Left cardiac atrium (tissue), 4 donors: Measurements from ENCODE around the gene FBXL17. TPM values are rescaled to one million over a fixed set of nuclear protein-coding genes. Genes with fewer than 3 reads are reported as not detected.

Source experiments
- ATAC-seq, 2 donors: fragments of 200-7000 bp; cut with Tn5 transposase; one replicate each; pipeline ENCODE4 v1.9.1; 2020; ENCODE audit warnings: mild to moderate bottlenecking in 2 of 2, moderate library complexity in 2 of 2
- DNase-seq: peaks from one replicate; pipeline ENCODE4 v3.0.0-alpha.2; 2020
- intact Hi-C, 2 donors: fragments of 100-400 bp; cut with DNase I; formaldehyde crosslinking; loops; one replicate each; pipeline versions ENCODE4 v1.14.1 to v1.15.1; 2022 to 2023
- total RNA-seq, 2 donors: library from RNA; stranded (reverse); fragmentation: NEBNext Ultra II Directional; extraction: Animal tissue kit (Norgen Biotek cat#: 25700); gene quantifications; one replicate each; pipeline ENCODE4 v1.2.1, GENCODE V29; 2021
- donor health status: DM: no; HTN: yes; CAD: no.
- donor health status: DM: no; HTN: yes; CAD: no; lungs with severe emphysema.
- donor health status: DM: yes; HTN: yes; CAD: no.
- donor health status: Dilated cardiomyopathy.

The FBXL17 gene
- total RNA-seq, 2 donors from 2014 or later: 25.0 to 32.9 TPM

DNA sequence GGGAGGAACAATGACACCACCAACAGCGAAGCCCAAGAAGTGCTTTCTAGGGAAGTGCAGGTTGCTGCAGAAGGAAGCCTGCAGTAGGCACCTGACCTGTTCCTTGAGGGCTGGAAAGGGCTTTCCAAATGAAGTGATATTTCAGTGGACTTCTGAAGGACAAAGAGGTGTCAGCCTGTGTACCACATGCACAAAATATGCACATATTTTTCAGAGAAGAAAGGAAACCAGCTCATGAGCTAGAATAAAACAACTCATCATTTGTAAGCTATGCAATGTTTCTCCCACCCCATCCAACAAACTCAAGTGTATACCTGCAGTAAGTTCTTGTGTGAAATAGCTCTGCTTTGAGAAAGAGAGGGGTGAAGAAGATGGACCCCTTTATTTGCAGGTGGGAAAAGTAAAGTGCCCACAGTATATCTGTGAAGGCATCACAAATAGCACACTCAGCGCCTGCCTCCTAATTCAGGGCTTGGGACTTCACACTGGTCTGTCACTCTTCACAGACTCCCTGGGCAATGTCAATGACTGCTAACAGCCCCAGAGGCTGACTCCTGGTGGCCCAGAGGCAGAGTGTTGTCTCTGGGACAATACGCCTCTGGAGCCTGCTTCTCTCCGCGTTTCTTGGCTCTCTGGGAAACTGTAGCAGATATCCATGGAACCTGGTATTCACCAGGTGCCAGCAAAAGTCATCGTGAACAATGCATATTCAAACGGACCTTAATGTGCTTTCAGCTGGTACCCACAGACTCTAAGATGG lies 513.1 kb downstream of the FBXL17 start:
- no peak for ATAC-seq
- DNase-seq: no peak
- intact Hi-C loops: no loop called here

GRCh38 chr5:107867266-107867665 lies 514.6 kb downstream of the FBXL17 start:
- intact Hi-C loops: no loop called here
- ATAC-seq (no peak), DNase-seq (no peak)

GRCh38 chr5:107864793-107865192 lies 517.1 kb downstream of the FBXL17 start:
- DNase-seq: no peak
- intact Hi-C loops: no loop called here
- no peak for ATAC-seq

DNA sequence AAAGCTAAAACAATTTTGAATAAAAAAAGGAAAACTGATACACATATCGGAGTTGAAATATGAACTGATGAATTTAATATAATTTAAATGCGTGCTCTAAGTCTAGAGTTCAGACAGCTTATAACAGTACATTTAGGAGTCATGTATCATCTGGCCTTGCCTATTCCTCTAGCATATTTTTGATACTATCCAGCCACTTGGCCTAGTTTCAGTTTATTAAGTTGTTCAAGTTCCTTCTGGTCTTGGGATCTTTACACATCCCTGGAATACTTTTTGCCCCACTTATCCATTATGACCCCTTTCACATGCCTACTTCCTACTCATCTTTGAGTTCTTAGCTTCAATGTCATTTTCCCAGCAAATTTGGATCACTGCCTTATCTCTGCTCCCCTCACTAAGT lies 518.8 kb downstream of the FBXL17 start:
- ATAC-seq: no peak
- DNase-seq: no peak
- intact Hi-C loops: no loop called here

DNA sequence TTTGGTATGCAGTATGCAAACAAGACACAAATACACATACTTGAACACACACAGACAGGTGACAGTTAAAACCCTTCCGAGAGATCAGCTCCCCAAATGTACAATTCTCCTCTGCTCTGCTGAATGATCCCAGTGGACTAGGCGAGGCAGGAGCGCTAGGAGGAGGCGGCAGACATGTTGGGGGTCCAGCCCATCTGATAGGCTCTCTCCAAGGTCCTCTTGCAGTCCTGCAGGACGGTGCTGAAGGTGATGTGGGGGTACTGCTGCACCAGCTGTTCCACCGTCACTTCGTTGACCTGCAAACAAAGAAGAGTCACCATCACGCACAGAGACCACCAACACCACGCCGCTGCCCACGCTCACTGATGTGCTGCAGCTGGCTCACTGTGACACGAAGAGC lies 520.3 kb downstream of the FBXL17 start:
- intact Hi-C loops: no loop called here
- ATAC-seq (no peak), DNase-seq (no peak)

DNA sequence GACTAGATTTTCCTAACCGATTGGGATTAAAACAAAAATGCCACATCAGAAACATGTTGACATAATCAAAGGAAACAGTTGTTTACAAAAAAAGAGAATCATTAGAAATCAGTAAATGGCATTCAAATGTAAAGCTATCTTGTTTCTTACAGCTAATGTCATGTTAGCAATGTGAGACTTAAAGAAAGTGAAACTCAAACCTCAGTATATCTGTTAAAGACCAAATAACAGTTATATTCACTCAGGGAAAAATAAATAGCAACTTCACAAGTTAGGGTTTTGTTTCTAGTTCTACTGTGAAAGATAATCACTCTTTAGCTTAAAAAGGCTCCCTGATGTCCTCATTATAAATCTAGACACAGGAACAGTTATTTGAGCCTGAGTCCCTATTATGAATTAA lies 521.9 kb downstream of the FBXL17 start:
- ATAC-seq (no peak), DNase-seq (no peak)
- intact Hi-C loops: no loop called here

DNA sequence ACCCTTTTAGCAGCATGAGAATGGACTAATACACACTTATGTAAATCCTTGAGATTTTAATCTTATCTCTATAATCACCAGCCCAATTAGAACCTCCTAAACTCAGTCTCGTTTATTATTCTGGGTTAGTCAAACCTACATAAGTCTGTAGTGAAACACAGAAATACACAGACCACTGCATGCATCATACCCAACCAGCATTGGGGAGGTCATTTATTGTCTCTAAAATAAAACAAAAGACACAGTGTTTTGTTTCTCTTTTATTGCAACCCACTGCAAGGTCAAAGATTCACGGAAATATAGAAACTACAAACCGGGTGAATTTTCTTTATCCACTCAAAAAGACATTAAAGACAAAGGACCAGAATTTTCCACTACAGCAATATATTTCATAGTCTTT lies 523.1 kb downstream of the FBXL17 start:
- ATAC-seq: no peak
- no peak for DNase-seq
- intact Hi-C loops: no loop called here

DNA sequence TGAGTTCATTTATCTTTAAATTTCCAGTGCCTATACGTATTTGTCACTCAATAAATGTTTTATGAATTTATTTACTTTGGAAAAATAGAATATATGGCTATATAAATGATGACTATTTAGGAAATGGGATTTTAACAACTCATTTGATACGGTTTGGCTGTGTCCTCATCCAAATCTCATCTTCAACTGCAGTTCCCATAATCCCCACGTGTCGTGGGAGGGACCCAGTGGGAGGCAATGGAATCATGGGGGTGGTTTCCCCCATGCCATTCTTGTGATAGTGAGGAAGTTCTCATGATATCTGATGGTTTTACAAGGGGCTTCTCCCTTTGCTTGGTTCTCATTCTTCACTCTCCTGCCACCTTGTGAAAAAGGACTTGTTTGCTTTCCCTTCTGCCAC lies 523.6 kb downstream of the FBXL17 start:
- no peak for DNase-seq
- intact Hi-C loops: no loop called here
- ATAC-seq: no peak

DNA sequence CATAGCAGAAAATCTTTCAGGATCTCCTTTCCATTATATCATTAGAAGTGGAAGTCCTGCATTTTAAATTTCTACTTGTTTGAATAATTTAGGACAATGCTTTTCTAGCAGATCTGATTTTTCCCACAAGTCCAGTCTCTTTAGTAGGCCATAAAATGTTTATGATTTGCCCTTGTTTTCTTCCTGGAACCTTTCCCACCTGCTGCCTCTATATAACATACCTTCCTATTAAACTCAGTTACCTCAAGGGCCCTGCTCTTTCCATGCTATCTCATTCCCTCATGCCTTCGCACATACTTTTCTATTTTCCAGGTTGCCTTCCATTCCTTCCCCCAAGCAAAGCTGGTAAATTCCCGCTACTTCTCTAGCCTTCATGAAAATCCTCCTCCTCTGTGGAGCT lies 524.1 kb downstream of the FBXL17 start:
- intact Hi-C loops: no loop called here
- DNase-seq (no peak), ATAC-seq (no peak)

DNA sequence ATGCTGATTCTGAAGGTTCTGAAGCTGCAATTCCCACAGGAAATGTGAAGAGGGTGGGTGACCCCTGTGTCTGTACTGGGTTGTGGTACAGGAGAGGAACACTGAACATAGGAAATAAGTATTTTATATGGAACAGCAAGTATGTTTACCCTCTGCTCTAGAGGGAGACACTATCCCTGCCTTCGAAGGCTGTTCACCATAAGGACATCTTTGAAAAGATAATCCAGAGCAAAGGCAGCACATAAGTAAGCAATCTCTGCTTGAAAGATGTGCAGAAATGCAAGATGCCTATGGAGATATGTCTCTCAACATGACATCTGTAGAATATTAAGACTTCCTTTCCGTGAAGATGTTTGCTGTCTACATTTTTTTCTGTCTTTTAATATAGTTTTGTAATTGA lies 526.7 kb downstream of the FBXL17 start:
- intact Hi-C loops: no loop called here
- ATAC-seq: no peak

GRCh38 chr5:107853696-107854095 lies 528.2 kb downstream of the FBXL17 start:
- DNase-seq: no peak
- ATAC-seq: no peak
- intact Hi-C loops: no loop called here

More for the DNA sequence above, 526.7 kb downstream of the FBXL17 start:
- no peak for DNase-seq

GRCh38 chr5:107853031-107853430 lies 528.9 kb downstream of the FBXL17 start:
- ATAC-seq (no peak), DNase-seq (no peak)
- intact Hi-C loops: no loop called here

DNA sequence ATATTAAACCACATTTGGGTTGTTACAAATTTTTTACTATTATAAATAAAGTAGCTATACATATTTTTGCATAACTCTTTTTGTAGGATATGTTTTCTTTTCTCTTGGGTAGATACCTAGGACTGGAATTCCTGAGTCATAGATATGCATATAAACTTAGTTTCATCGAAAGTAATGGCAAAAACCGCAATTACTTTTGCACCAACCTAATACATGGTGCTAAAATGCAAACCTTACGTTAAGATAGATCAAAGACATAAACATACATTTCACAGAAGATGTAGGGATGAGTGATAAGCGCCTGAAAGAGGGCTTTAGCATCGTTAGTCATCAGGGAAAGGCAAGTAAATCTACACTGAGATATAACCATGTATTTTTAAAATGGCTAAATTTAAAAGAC lies 532.8 kb downstream of the FBXL17 start:
- no peak for ATAC-seq
- intact Hi-C loops: no loop called here
- no peak for DNase-seq

DNA sequence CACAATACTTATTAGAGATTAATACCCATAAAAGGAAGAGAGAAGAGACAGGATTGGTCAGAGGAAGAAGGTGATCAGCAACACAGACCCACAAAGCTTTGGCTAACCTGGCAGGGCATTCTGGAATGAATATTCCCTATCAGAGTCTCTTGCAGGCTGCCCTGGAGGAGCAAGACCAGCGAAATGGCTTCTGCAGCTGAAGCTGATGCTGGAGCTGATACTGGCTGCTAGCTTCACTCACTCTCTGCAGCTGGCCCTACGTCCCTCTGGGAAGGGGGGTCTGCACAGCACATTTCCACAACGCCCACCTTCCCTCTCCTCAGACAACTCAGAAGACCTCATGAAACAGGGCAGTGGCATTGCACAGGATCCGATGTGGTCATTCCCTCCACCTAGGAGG lies 541.3 kb downstream of the FBXL17 start:
- DNase-seq (no peak), ATAC-seq (no peak)
- intact Hi-C loops: no loop called here

DNA sequence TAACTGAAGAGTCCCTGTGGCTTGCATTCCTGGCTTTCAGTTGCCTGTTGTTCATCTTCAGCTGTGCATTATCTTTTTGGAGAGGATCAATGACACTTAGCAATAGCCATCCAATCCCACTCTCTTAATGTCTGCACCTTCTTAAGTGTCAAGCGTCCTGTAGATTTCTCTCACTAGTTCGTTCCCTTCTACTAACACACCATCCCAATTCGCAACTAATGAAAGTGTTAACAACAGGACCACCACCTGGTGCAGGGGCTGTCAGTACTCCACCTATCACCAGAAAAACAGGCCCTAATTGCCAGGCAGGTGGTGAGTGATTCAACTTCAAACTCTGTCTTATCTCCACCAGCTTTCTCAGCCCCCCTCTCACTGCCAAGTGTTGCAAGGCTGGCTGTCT lies 541.7 kb downstream of the FBXL17 start:
- no peak for DNase-seq
- intact Hi-C loops: no loop called here
- no peak for ATAC-seq

GRCh38 chr5:107835096-107835495 lies 546.8 kb downstream of the FBXL17 start:
- no peak for ATAC-seq
- no peak for DNase-seq
- intact Hi-C loops: no loop called here

DNA sequence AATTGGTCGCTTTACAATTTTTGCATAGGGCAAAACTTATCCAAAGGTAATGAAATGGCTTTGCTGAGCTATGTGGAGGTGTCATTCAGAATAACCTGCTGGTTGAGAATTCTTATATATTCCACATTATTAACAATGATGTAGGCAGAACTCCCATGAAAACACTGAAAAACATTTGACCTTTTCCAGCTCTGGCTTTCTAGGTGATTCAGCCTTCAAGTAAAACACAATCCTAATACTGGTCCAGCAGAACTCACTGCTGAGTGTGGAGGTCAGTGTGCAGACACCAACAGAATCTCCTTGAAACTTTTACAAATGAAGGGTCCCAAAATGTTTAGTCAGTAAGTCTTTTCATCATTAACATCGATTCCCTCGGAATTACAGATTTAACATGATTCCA lies 549.2 kb downstream of the FBXL17 start:
- DNase-seq (no peak), ATAC-seq (no peak)
- intact Hi-C loops: no loop called here

- DNase-seq: no peak
- intact Hi-C loops: no loop called here
- no peak for ATAC-seq
Observed at GRCh38 chr5:107831612-107832395, 550.1 kb downstream of the FBXL17 start.

DNA sequence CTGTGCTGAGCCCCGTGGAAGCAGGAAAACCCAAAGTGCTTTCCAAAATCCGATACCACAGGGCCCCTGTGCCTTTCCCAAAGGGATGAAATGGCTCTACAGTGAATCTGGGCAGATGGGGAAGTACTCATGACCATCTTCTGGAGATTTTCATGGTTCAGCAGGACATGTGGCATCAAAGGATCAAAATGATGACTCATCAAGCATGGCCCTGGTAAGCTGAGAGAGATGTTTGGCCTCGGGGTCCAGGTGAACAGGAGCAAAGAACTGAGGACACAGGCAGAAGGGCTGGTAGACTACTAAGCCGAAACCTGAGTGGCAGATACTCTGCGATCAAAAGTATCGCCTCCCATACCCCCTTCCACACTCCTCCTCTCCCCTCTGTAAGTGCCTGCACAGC lies 551.1 kb downstream of the FBXL17 start:
- no peak for ATAC-seq
- intact Hi-C loops: no loop called here
- DNase-seq: no peak

- no peak for DNase-seq
- intact Hi-C loops: no loop called here
- ATAC-seq: no peak
Observed at GRCh38 chr5:107826311-107827000, 555.4 kb downstream of the FBXL17 start.
